Thyroid gland (tissue), 4 donors: ENCODE measurements around the gene HMGB3.

Experiments used
- POLR2A ChIP-seq, 2 donors: fragments of 450-650 bp; IDR thresholded peaks; one replicate each; pipeline ENCODE4 v1.6.1; 2017; ENCODE audit warnings: antibody characterized with exemption in 2 of 2, mild to moderate bottlenecking in 2 of 2, moderate library complexity in 1 of 2
- TF ChIP-seq, protein P1 (sequence below), 6 experiments: fragments of 200-600 bp in 3 of 6; fragments of 450-650 bp in 3 of 6; sonication (generic) in 3 of 6; IDR thresholded peaks; one replicate each; pipeline ENCODE4 v1.5.1; 2016 to 2019; ENCODE audit warnings: antibody characterized with exemption in 6 of 6, mild to moderate bottlenecking in 2 of 6, inconsistent platforms in 1 of 6, moderate library complexity in 1 of 6

DNA sequence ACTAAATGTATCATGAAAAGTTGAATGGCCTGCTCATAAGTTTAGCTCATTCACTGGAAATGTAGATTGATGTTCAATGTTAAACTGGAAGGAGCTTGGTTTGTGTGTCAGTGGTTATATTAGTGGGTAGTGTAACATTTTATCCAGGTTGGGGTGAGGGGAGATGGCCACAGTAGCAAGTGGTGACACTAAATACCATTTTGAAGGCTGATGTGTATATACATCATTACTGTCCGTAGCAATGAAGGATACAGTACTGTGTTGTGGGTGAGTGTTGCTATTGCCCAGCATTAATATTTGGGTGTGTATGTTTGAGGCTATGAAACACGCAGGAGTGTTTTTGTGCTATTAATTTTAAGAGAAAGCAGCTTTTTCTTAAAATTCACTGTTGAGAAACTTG lies 6.3 kb downstream of the HMGB3 start:
- TF ChIP-seq POLR2A (IDR thresholded peaks at IDR 0.05) = no peak
- TF ChIP-seq, protein P1, sequence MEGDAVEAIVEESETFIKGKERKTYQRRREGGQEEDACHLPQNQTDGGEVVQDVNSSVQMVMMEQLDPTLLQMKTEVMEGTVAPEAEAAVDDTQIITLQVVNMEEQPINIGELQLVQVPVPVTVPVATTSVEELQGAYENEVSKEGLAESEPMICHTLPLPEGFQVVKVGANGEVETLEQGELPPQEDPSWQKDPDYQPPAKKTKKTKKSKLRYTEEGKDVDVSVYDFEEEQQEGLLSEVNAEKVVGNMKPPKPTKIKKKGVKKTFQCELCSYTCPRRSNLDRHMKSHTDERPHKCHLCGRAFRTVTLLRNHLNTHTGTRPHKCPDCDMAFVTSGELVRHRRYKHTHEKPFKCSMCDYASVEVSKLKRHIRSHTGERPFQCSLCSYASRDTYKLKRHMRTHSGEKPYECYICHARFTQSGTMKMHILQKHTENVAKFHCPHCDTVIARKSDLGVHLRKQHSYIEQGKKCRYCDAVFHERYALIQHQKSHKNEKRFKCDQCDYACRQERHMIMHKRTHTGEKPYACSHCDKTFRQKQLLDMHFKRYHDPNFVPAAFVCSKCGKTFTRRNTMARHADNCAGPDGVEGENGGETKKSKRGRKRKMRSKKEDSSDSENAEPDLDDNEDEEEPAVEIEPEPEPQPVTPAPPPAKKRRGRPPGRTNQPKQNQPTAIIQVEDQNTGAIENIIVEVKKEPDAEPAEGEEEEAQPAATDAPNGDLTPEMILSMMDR (IDR thresholded peaks at IDR 0.05) = no peak
